MM.1S (cell line): Measurements from ENCODE around the gene BNIP3.

Experiments used
- DNase-seq: peaks from one replicate; pipeline ENCODE4 v3.0.0-alpha.2; 2015
- H2AFZ ChIP-seq: fragments of 300-600 bp; sonication (generic); 2 replicates; pipeline ENCODE4 v1.6.0; 2016; ENCODE audit warnings: antibody characterized with exemption, low read length
- H3F3A ChIP-seq: fragments of 300-600 bp; sonication (generic); 2 replicates; pipeline ENCODE4 v1.6.1; 2016; ENCODE audit warnings: mild to moderate bottlenecking, antibody characterized with exemption, low read length, moderate library complexity, mixed read lengths; ENCODE audit not compliant: insufficient read depth
- H3K27ac ChIP-seq: fragments of 300-600 bp; sonication (generic); 2 replicates; pipeline ENCODE4 v1.5.1; 2016; ENCODE audit warnings: mild to moderate bottlenecking, low read length
- H3K27me3 ChIP-seq: fragments of 300-600 bp; sonication (generic); replicated peaks from 2 replicates; pipeline ENCODE4 v1.6.0; 2016; ENCODE audit warnings: low read length; ENCODE audit not compliant: insufficient read depth
- H3K36me3 ChIP-seq: fragments of 300-600 bp; sonication (generic); replicated peaks from 2 replicates; pipeline ENCODE4 v1.6.1; 2016; ENCODE audit warnings: mild to moderate bottlenecking, low read length, mixed read lengths; ENCODE audit not compliant: insufficient read depth
- H3K4me1 ChIP-seq: fragments of 300-600 bp; sonication (generic); 2 replicates; pipeline ENCODE4 v1.6.1; 2016; ENCODE audit warnings: low read length, mixed read lengths
- H3K4me2 ChIP-seq: fragments of 300-600 bp; sonication (generic); 2 replicates; pipeline ENCODE4 v1.6.0; 2016; ENCODE audit warnings: low read depth, low read length
- H3K4me3 ChIP-seq: fragments of 300-600 bp; sonication (generic); 2 replicates; pipeline ENCODE4 v1.5.1; 2016; ENCODE audit warnings: low read length, mixed read lengths
- H3K79me2 ChIP-seq: fragments of 300-600 bp; sonication (generic); 2 replicates; pipeline ENCODE4 v1.6.1; 2016; ENCODE audit warnings: mixed run types, low read length, mixed read lengths
- H3K9ac ChIP-seq: fragments of 300-600 bp; sonication (generic); 2 replicates; pipeline ENCODE4 v1.6.1; 2016; ENCODE audit warnings: low read length, mixed read lengths
- H3K9me2 ChIP-seq: fragments of 300-600 bp; sonication (generic); replicated peaks from 2 replicates; pipeline ENCODE4 v1.6.1; 2016; ENCODE audit warnings: mild to moderate bottlenecking, low read length, mixed read lengths; ENCODE audit not compliant: insufficient read depth
- H3K9me3 ChIP-seq: fragments of 300-600 bp; sonication (generic); replicated peaks from 2 replicates; pipeline ENCODE4 v1.6.1; 2016; ENCODE audit warnings: mild to moderate bottlenecking, low read length, mixed read lengths; ENCODE audit not compliant: insufficient read depth
- H4K20me1 ChIP-seq: fragments of 300-600 bp; sonication (generic); 2 replicates; pipeline ENCODE4 v1.6.1; 2016; ENCODE audit warnings: mild to moderate bottlenecking, low read length, moderate library complexity, mixed read lengths; ENCODE audit not compliant: insufficient read depth
- EZH2 ChIP-seq: fragments of 300-600 bp; sonication (generic); optimal IDR thresholded peaks from 2 replicates; pipeline ENCODE3; 2017; ENCODE audit warnings: low read depth, mild to moderate bottlenecking, antibody characterized with exemption, low read length, mixed read lengths
- EZH2phosphoT487 ChIP-seq: fragments of 300-600 bp; sonication (generic); IDR thresholded peaks from 2 replicates; pipeline ENCODE4 v1.6.1; 2018; ENCODE audit warnings: antibody characterized with exemption, low read length
- TF ChIP-seq, protein P1 (sequence below): fragments of 300-600 bp; sonication (generic); IDR thresholded peaks from 2 replicates; pipeline ENCODE4 v1.5.1; 2016; ENCODE audit warnings: antibody characterized with exemption, low read length, mixed read lengths

The BNIP3 gene

DNA sequence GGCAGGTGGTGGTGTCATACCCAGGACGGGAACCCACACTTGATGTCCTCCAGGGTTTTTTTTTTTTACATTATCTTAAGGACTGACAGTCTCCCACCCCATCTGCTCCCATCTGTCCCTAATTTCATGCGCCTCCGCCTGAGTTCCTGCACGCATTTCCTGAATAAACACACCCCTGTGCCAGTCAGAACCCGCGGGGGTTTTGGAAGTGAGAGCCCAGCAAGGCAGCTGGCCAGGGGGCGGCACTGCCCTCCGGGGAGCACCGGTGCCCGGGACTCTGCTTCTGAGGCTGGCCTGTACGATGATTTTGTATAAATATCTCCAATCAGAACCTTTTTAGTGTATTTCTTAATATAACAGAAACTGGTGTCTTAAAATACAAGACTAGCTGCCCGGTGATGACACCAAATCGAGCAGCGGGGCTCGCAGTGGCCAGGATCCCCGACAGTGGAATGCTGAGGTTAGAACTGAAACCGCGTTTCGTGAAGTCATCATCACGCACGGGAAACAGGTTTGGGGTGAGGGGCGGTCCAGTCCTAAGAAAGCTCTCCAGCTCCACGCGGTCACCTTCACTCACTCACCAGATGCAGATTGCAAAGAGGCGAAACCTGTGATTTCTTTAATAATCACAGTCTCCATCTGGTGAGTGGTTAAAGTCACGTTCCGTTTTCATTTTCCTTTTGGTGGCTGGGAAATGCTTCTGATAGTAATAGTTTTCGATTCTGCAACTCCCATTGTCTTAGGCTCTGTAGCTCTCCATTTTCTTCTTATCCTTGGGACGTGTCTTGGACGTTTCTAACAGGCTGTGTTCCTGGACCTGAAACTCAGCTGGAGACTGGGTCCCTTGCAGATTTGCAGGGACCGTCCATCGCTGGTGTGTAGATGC lies 19.7 kb downstream of the BNIP3 start:
- TF ChIP-seq EZH2 (no peak), EZH2phosphoT487 (no peak)
- TF ChIP-seq, protein P1, sequence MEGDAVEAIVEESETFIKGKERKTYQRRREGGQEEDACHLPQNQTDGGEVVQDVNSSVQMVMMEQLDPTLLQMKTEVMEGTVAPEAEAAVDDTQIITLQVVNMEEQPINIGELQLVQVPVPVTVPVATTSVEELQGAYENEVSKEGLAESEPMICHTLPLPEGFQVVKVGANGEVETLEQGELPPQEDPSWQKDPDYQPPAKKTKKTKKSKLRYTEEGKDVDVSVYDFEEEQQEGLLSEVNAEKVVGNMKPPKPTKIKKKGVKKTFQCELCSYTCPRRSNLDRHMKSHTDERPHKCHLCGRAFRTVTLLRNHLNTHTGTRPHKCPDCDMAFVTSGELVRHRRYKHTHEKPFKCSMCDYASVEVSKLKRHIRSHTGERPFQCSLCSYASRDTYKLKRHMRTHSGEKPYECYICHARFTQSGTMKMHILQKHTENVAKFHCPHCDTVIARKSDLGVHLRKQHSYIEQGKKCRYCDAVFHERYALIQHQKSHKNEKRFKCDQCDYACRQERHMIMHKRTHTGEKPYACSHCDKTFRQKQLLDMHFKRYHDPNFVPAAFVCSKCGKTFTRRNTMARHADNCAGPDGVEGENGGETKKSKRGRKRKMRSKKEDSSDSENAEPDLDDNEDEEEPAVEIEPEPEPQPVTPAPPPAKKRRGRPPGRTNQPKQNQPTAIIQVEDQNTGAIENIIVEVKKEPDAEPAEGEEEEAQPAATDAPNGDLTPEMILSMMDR, result no peak
- no peaks in the 10 kb centered on the region for H3K79me2 ChIP-seq
- no peak overlapping the region for H2AFZ ChIP-seq
- no peaks in the 10 kb centered on the region for H3K4me1 ChIP-seq
- no peak for DNase-seq
- H3F3A ChIP-seq, result no peaks in the 10 kb centered on the region
- H3K4me3 ChIP-seq, result no peak overlapping the region
- H3K4me2 ChIP-seq, result no peak overlapping the region
- H3K9me2 ChIP-seq, result no peaks in the 10 kb centered on the region
- H3K9me3 ChIP-seq, result no peaks in the 10 kb centered on the region
- H4K20me1 ChIP-seq, result no peaks in the 10 kb centered on the region
- H3K36me3 ChIP-seq, result no peaks in the 10 kb centered on the region
- no peaks in the 10 kb centered on the region for H3K27me3 ChIP-seq
- no peak overlapping the region for H3K9ac ChIP-seq
- no peak overlapping the region for H3K27ac ChIP-seq

DNA sequence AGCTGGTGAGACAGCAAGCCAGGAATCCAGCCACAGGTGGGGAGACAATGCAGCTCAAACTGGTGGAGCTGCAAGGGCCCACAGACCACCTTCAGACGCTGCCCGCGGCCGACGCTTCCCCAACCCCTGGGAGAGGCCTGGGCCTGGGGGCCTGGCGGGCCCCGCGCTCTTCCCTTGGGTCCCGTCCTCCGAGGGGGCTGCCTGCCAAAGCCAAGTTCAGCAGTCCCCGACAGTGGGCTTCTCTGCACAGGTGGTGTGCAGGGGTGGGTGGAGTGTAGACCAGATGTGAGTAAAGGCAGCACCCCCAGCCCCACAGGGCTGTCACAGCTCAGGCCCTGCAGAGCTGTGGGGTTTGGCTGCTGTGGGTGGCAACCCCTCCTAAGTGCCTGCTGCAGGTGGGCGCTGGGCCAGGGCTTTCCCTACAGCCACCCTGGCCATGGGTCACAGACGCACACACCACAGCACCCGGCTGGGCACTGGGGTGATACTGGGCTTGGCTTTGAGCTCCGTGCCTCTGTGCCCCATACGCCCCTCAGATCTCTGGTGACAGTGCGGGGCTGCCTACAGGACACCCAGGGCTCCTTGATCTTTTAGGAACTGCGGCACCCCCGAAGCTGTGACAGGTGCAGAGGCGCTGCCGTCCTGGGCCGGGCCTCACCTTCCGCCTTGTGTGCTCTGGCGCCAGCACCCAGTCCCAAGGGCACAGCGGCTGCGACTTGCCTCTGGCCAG lies 20.5 kb downstream of the BNIP3 start:
- no peaks in the 10 kb centered on the region for H3K79me2 ChIP-seq
- H3K4me3 ChIP-seq, result no peak overlapping the region
- TF ChIP-seq EZH2phosphoT487 (no peak), EZH2 (no peak)
- TF ChIP-seq, protein P1, result no peak
- no peak for DNase-seq
- no peaks in the 10 kb centered on the region for H3F3A ChIP-seq
- no peaks in the 10 kb centered on the region for H3K27me3 ChIP-seq
- no peak overlapping the region for H3K9ac ChIP-seq
- H3K9me3 ChIP-seq, result no peaks in the 10 kb centered on the region
- no peak overlapping the region for H3K27ac ChIP-seq
- no peak overlapping the region for H3K4me2 ChIP-seq
- H3K9me2 ChIP-seq, result no peaks in the 10 kb centered on the region
- no peak overlapping the region for H2AFZ ChIP-seq
- no peaks in the 10 kb centered on the region for H3K36me3 ChIP-seq
- no peaks in the 10 kb centered on the region for H3K4me1 ChIP-seq
- no peaks in the 10 kb centered on the region for H4K20me1 ChIP-seq

DNA sequence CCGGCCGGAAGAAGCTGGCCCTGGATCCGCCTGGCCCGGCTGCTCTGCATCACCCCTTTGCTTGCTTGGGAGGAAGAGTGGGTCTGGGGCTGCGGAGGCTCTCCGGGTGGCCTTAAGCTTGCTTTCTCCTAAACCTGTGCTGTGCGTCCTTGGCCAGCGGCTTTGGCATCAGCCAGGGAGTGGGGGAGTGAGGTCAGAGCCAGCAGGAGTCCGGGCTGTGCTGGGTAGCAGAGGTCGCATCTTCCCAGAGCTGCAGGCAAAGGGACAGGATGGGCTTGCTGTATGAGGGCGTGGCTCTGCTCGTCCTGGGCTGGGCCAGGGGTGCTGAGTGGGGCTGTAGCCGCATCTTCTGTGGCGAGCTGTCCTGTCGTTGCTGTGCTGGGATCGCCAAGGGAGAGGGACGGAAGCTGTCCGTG lies 21.1 kb downstream of the BNIP3 start:
- H3K27ac ChIP-seq, result no peak overlapping the region
- no peaks in the 10 kb centered on the region for H3K9me2 ChIP-seq
- H3K9me3 ChIP-seq, result no peaks in the 10 kb centered on the region
- no peaks in the 10 kb centered on the region for H3K27me3 ChIP-seq
- no peaks in the 10 kb centered on the region for H3K79me2 ChIP-seq
- no peaks in the 10 kb centered on the region for H3K4me1 ChIP-seq
- DNase-seq, result no peak
- H2AFZ ChIP-seq, result no peak overlapping the region
- H3K4me3 ChIP-seq, result no peak overlapping the region
- H3K4me2 ChIP-seq, result no peak overlapping the region
- TF ChIP-seq, protein P1, result no peak
- TF ChIP-seq EZH2 (no peak), EZH2phosphoT487 (no peak)
- peaks cover under 1% of the 10 kb centered on the region; the same call in 1 of the 2 replicates for H3K36me3 ChIP-seq
- no peaks in the 10 kb centered on the region for H3F3A ChIP-seq
- no peak overlapping the region for H3K9ac ChIP-seq
- no peaks in the 10 kb centered on the region for H4K20me1 ChIP-seq
